Activated T-cell treated with anti-CD3 and anti-CD28 coated beads, Interleukin-2, amount 50 U/mL, for 24 hours (primary cell): ENCODE data around the gene FAM25G.
"Not testable (repeated sequence)": the region's sequence is repeated elsewhere in the genome, so short reads cannot be mapped to it uniquely, and the experiment has no call there.

Source experiments
- DNase-seq: peaks from one replicate; pipeline ENCODE4 v3.0.0-alpha.2; 2020
- H3K27ac Mint-ChIP-seq: 2 replicates; pipeline ENCODE4 v1.8.0; 2020; ENCODE audit warnings: mild to moderate bottlenecking, mixed read lengths
- H3K27me3 Mint-ChIP-seq: 2 replicates; pipeline ENCODE4 v1.8.0; 2020; ENCODE audit warnings: mixed read lengths
- H3K36me3 Mint-ChIP-seq: 2 replicates; pipeline ENCODE4 v1.8.0; 2020; ENCODE audit warnings: low read depth, mixed read lengths
- H3K4me1 Mint-ChIP-seq: 2 replicates; pipeline ENCODE4 v1.8.0; 2020; ENCODE audit warnings: low read depth, mixed read lengths
- H3K4me3 Mint-ChIP-seq: 2 replicates; pipeline ENCODE4 v1.8.0; 2020; ENCODE audit warnings: mild to moderate bottlenecking, moderate library complexity, mixed read lengths
- H3K9me3 Mint-ChIP-seq: 2 replicates; pipeline ENCODE4 v1.8.0; 2020; ENCODE audit warnings: mixed read lengths

FAM25G gene

GRCh38 chr10:47491600-47491999 lies at the start of gene FAM25G:
Gene FAM25G, minus strand, starts transcription at chr10:47491700. Its CDS starts 26 bp downstream, at chr10:47491674.
- not testable (repeated sequence) for H3K36me3 Mint-ChIP-seq, H3K4me1 Mint-ChIP-seq, H3K4me3 Mint-ChIP-seq, DNase-seq, H3K27ac Mint-ChIP-seq, H3K9me3 Mint-ChIP-seq, H3K27me3 Mint-ChIP-seq

GRCh38 chr10:47536430-47536829 lies 44.9 kb upstream of the FAM25G start:
- not testable (repeated sequence) for H3K36me3 Mint-ChIP-seq, H3K4me3 Mint-ChIP-seq, DNase-seq, H3K27me3 Mint-ChIP-seq, H3K9me3 Mint-ChIP-seq, H3K4me1 Mint-ChIP-seq, H3K27ac Mint-ChIP-seq

DNA sequence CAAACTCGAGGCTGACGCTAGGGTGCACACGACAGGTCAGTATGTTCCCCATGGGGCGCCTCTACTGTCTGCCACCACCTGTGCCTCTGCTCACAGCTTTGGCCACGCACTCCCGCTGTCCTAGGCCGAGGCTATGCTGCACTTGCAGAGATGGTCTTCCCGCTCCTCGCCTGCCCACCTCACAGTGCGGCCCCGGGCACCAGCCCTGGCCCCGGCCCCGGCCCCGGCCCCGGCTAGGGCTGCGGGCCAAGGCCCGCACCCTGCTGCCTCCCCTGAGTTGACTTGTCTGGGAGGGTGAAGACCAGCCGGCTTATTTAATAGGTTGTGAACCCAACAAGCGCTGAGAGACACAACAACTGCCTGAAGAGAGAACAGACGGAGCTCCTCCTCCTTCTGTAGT lies 32.0 kb upstream of the FAM25G start, which contains the start of gene AGAP9:
Gene AGAP9, minus strand, starts transcription at position 164 of the 400 bp plus-strand sequence. Its CDS starts 112 bp downstream, at position 52.
- not testable (repeated sequence) for DNase-seq, H3K9me3 Mint-ChIP-seq, H3K27ac Mint-ChIP-seq, H3K27me3 Mint-ChIP-seq, H3K4me3 Mint-ChIP-seq, H3K36me3 Mint-ChIP-seq, H3K4me1 Mint-ChIP-seq

DNA sequence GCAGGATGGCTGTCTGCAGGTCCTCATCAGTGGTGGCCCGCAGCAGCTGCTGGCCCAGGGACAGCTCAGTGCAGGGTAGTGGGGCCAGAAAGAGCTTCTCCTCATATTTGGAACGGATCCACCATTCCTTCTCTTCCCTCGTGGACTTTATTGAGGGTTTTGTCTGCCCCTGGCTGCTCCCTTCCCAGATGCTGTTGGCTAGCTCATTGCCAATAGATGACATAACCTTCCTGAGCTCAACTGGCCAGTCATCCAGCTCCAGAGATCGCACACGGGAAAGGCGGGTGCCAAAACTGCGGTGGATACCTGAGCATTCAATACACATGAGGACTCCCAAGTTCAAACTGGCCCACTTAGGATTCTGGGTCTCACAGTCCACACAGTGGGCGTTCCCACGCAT lies 10.8 kb upstream of the FAM25G start:
- H3K4me1 Mint-ChIP-seq, H3K27ac Mint-ChIP-seq, H3K36me3 Mint-ChIP-seq, DNase-seq, H3K27me3 Mint-ChIP-seq, H3K4me3 Mint-ChIP-seq, H3K9me3 Mint-ChIP-seq: not testable (repeated sequence)

GRCh38 chr10:47494226-47494625 lies 2.7 kb upstream of the FAM25G start:
- H3K9me3 Mint-ChIP-seq, H3K4me1 Mint-ChIP-seq, H3K27ac Mint-ChIP-seq, H3K27me3 Mint-ChIP-seq, H3K4me3 Mint-ChIP-seq, DNase-seq, H3K36me3 Mint-ChIP-seq: not testable (repeated sequence)

GRCh38 chr10:47489630-47490029 lies 1.9 kb downstream of the FAM25G start:
- DNase-seq, H3K27ac Mint-ChIP-seq, H3K9me3 Mint-ChIP-seq, H3K4me1 Mint-ChIP-seq, H3K4me3 Mint-ChIP-seq, H3K27me3 Mint-ChIP-seq, H3K36me3 Mint-ChIP-seq: not testable (repeated sequence)

GRCh38 chr10:47485943-47486342 lies 5.6 kb downstream of the FAM25G start:
- H3K4me1 Mint-ChIP-seq, H3K27ac Mint-ChIP-seq: not testable (repeated sequence)

DNA sequence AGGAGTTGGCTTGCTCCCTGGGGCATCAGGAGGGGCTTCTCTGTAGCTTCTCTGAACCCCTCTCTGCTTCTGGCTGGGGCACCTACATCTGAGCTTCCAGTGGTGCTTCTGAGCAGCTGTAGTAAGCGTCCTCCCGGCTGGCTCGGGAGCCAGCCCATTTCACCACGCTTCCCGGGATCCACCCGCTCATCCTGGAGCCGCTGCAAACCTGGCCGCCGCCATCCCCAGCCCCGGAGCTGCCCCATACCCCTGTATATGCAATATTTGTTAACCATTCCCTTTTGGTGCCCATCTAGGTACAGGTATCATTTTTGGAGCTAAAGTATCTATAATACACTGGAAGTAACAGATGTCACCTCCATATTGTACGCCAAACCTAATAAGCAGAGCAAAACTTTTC lies 6.7 kb downstream of the FAM25G start:
- H3K4me1 Mint-ChIP-seq: not testable (repeated sequence)

More at GRCh38 chr10:47485943-47486342, 5.6 kb downstream of the FAM25G start:
- not testable (repeated sequence) for H3K36me3 Mint-ChIP-seq, H3K27me3 Mint-ChIP-seq, H3K4me3 Mint-ChIP-seq, H3K9me3 Mint-ChIP-seq, DNase-seq

DNA sequence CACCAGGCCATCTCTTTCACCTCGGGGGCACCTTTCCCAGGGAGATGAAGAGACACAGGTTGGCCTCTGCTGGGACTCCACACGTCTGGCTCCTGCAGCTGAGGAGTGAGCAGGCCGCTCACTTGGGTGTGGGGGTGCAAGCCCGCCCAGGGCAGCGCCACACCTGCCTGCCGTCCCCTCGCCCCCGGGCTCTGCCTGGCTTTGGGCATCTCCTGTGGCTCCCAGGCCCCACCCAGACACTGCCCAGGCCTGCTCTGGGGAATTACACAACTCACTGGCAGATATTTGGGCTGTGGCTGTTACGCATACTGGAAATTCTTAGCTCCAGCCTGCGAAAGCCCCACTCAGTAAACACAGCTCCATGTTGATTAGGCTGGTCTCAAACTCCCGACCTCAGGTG lies 7.6 kb downstream of the FAM25G start, which contains the start of gene ANXA8:
Gene ANXA8, minus strand, starts transcription at position 193 of the 400 bp plus-strand sequence. Its CDS starts 182 bp downstream, at position 11.
- DNase-seq, H3K36me3 Mint-ChIP-seq, H3K4me3 Mint-ChIP-seq, H3K4me1 Mint-ChIP-seq, H3K27ac Mint-ChIP-seq, H3K9me3 Mint-ChIP-seq, H3K27me3 Mint-ChIP-seq: not testable (repeated sequence)

More for the DNA sequence above, 6.7 kb downstream of the FAM25G start:
- H3K9me3 Mint-ChIP-seq, H3K36me3 Mint-ChIP-seq, DNase-seq, H3K27me3 Mint-ChIP-seq, H3K27ac Mint-ChIP-seq, H3K4me3 Mint-ChIP-seq: not testable (repeated sequence)

GRCh38 chr10:47482367-47482766 lies 9.1 kb downstream of the FAM25G start:
- H3K36me3 Mint-ChIP-seq, H3K9me3 Mint-ChIP-seq, H3K27ac Mint-ChIP-seq, H3K4me3 Mint-ChIP-seq, H3K27me3 Mint-ChIP-seq, DNase-seq, H3K4me1 Mint-ChIP-seq: not testable (repeated sequence)

GRCh38 chr10:47481768-47482181 lies 9.7 kb downstream of the FAM25G start:
- not testable (repeated sequence) for H3K27me3 Mint-ChIP-seq, H3K9me3 Mint-ChIP-seq, H3K4me1 Mint-ChIP-seq, DNase-seq, H3K27ac Mint-ChIP-seq, H3K36me3 Mint-ChIP-seq, H3K4me3 Mint-ChIP-seq

- DNase-seq, H3K36me3 Mint-ChIP-seq, H3K9me3 Mint-ChIP-seq, H3K27me3 Mint-ChIP-seq, H3K4me1 Mint-ChIP-seq, H3K4me3 Mint-ChIP-seq, H3K27ac Mint-ChIP-seq: not testable (repeated sequence)
Observed at GRCh38 chr10:47481182-47481766, 10.2 kb downstream of the FAM25G start.

DNA sequence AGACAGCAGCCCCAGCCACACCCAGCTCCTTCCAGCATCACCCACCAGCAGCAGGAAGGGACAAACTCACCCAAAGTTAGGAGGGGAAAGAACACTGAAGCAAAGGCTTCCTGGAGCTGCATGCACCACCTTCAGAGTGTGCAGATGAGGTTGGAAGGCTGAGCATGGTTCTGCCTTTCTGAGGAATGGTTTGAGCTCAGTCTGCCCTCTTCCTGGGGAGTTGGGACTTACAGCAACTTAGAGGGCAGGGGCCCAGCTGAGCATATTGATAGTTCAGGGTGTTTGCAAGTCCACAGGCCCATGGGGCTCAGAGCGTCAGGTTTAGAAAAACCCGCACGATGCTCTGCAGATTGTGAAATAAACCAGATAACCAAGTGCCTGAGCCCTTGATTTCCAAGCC lies 11.4 kb downstream of the FAM25G start:
- H3K4me3 Mint-ChIP-seq, H3K4me1 Mint-ChIP-seq, H3K27ac Mint-ChIP-seq, H3K36me3 Mint-ChIP-seq, H3K9me3 Mint-ChIP-seq, DNase-seq, H3K27me3 Mint-ChIP-seq: not testable (repeated sequence)

DNA sequence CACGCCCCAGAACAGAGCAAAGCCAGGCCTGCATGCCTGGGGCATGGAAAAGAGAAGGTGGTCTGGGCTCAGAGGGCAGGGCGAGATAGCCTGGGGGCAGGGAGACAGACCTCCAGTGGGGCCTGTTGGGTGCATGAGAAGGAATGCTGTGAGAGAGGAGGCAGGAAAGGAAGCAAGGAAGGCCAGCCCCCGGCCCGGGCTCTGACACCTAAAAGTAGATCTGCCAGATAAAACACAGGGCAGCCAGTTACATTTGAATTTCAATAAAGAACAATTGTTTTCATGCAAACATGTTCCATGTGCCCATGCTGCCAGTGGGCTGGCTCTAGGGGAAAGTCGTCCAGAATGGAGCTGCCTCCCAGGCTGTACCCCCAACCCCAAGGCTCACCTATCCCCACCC lies 13.4 kb downstream of the FAM25G start:
- H3K4me1 Mint-ChIP-seq, H3K4me3 Mint-ChIP-seq, H3K27me3 Mint-ChIP-seq, H3K36me3 Mint-ChIP-seq, DNase-seq, H3K9me3 Mint-ChIP-seq, H3K27ac Mint-ChIP-seq: not testable (repeated sequence)

DNA sequence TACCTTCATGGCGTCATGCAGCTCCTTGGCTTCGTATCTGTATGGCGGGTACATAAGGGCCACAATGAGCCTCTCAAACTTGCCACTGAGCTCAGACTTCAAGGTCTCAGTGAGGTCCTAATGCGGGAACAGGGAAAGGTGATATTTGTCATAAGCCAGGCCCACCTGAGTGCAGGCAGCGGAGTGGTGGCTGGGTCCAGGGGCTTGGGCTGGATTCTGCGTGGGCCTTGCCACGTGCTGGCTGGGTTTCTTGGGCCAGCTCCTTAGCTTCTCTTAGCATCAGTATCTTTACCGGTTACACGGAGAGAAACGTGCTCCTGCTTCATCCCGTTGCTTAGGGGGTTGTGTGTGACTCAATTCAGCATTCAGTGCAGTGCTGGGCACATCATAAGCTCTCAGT lies 14.4 kb downstream of the FAM25G start:
- H3K9me3 Mint-ChIP-seq, H3K4me1 Mint-ChIP-seq, H3K36me3 Mint-ChIP-seq, DNase-seq, H3K27me3 Mint-ChIP-seq, H3K4me3 Mint-ChIP-seq, H3K27ac Mint-ChIP-seq: not testable (repeated sequence)

- H3K27ac Mint-ChIP-seq, H3K4me3 Mint-ChIP-seq, H3K27me3 Mint-ChIP-seq, DNase-seq, H3K9me3 Mint-ChIP-seq, H3K36me3 Mint-ChIP-seq, H3K4me1 Mint-ChIP-seq: not testable (repeated sequence)
Observed at GRCh38 chr10:47475101-47475500, 16.4 kb downstream of the FAM25G start.
